Neural cell (in vitro differentiated cells): ENCODE data around the gene NOP14.

Experiments used
- EZH2 ChIP-seq: fragments of 200-600, 300-800 bp; shearing (Covaris generic), sonication (generic); IDR thresholded peaks from 2 replicates; pipeline ENCODE4 v1.6.1; 2014; ENCODE audit warnings: antibody characterized with exemption, low read length, borderline replicate concordance, mild to moderate bottlenecking; ENCODE audit not compliant: insufficient read depth, poor library complexity, severe bottlenecking
- TF ChIP-seq, protein P1 (sequence below): fragments of 450-650 bp; IDR thresholded peaks from 2 replicates; pipeline ENCODE4 v1.5.1; 2014; ENCODE audit warnings: antibody characterized with exemption, mild to moderate bottlenecking, moderate library complexity; ENCODE audit not compliant: poor library complexity, severe bottlenecking

DNA sequence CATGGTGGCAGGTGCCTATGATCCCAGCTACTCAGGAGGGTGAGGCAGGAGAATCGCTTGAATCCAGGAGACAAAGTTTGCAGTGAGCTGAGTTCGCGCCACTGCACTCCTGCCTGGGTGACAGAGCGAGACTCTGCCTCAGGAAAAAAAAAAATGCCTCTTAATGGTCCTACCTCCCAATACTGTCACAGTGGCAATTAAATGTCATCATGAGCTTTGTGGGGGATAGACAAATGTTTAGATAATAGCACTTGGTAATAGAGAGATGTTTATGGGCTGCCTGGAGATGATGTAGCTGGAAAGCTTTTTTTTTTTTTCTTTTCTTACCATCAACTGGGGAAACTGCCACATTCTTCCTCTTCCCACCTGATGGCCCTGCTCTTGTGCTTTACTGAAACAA is 33.2 kb upstream of the NOP14 start:
- TF ChIP-seq EZH2: no peak
- TF ChIP-seq, protein P1, sequence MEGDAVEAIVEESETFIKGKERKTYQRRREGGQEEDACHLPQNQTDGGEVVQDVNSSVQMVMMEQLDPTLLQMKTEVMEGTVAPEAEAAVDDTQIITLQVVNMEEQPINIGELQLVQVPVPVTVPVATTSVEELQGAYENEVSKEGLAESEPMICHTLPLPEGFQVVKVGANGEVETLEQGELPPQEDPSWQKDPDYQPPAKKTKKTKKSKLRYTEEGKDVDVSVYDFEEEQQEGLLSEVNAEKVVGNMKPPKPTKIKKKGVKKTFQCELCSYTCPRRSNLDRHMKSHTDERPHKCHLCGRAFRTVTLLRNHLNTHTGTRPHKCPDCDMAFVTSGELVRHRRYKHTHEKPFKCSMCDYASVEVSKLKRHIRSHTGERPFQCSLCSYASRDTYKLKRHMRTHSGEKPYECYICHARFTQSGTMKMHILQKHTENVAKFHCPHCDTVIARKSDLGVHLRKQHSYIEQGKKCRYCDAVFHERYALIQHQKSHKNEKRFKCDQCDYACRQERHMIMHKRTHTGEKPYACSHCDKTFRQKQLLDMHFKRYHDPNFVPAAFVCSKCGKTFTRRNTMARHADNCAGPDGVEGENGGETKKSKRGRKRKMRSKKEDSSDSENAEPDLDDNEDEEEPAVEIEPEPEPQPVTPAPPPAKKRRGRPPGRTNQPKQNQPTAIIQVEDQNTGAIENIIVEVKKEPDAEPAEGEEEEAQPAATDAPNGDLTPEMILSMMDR: no peak
